ENCODE measurements around the gene CCDC183. TPM values are rescaled to one million over a fixed set of nuclear protein-coding genes. Genes with fewer than 3 reads are reported as not detected.

The CCDC183 gene
- total and polyA plus RNA-seq, 4 donors = 0.20 to 1.8 (median 1.0) TPM

DNA sequence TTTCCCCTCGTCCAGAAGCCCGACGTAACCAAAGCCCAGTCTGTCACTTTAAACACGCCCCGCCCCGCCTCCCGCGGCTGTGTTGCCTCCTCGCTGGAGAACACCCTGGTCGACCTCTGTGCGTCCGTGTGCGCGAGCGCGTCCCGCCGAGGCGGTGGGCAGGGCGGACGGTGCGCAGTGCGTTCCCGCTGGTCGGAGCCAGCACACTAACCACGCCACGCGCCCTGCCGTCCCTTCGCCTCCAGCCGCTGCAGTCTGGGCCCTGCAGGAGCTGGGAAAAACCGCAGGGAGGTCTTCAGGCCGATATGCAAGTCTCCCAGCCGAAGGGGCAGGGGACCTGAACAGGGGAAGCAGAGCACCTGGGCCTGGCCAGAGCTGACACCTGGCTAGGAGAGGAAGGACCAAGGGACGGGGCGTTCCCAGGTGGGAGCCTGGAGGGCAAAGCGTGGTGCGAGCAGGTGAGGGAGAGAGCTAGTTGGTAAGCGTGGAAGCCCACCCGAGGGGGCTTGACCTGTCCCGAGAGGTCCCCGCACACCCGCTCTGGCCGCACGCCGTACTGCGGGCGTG is 51.8 kb downstream of the CCDC183 start (continued):
- TF ChIP-seq, protein P1, sequence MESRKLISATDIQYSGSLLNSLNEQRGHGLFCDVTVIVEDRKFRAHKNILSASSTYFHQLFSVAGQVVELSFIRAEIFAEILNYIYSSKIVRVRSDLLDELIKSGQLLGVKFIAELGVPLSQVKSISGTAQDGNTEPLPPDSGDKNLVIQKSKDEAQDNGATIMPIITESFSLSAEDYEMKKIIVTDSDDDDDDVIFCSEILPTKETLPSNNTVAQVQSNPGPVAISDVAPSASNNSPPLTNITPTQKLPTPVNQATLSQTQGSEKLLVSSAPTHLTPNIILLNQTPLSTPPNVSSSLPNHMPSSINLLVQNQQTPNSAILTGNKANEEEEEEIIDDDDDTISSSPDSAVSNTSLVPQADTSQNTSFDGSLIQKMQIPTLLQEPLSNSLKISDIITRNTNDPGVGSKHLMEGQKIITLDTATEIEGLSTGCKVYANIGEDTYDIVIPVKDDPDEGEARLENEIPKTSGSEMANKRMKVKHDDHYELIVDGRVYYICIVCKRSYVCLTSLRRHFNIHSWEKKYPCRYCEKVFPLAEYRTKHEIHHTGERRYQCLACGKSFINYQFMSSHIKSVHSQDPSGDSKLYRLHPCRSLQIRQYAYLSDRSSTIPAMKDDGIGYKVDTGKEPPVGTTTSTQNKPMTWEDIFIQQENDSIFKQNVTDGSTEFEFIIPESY (IDR thresholded peaks at IDR 0.05) = no peak
- TF ChIP-seq HNF4G (IDR thresholded peaks at IDR 0.05) = no peak

DNA sequence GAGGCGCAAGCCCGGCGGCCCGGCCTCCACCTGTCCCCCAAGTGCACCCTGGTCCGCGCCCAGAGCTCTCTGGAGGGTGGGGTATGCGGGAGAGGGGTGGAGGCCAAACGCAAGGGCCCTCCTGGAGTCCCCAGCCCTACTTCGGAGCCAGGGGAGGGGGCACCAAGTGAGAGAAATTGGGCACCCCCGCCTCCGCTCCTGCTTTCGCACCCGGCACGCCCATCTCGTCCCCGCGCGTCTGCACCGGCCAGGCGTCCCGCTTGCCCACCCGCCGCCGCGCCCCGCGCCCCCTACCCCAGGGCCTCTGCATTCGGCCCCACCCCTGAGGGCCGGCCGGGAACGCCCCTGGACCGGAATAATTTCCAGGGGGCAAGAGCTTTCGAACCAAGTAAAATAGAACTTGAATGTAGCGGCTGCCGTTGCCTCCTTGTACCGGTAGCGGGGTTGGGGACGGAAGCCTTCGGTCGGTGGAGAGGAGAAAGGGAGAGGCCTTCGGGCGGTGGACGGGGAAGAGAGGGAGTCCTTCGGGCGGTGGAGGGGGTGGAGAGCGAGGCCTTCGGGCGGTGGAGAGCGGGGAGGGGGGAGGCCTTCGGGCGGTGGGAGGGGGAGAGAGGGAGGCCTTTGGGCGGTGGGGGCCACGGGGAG is 52.4 kb downstream of the CCDC183 start:
- Histone ChIP-seq H3K27ac (ENCODE audit: low read depth in 1 of 2, low read length in 2 of 2) (peak overlapping the region; percentile 83 to 91), H3K4me3 (ENCODE audit: low read depth in 1 of 3, low read length in 3 of 3) (peak overlapping the region; percentile 73 to 92 (median 83)), H3K27me3 (ENCODE audit: control insufficient read depth in 4 of 4, insufficient read depth in 4 of 4, low read length in 3 of 4) (no peaks in the 10 kb centered on the region), H3K36me3 (ENCODE audit: control insufficient read depth in 4 of 4, insufficient read depth in 3 of 4, low read depth in 1 of 4, low read length in 3 of 4) (peaks cover 0 to 2% (median 0%) of the 10 kb centered on the region in 4 donors), H3K9ac (ENCODE audit: low read depth in 1 of 2, low read length in 2 of 2) (peak overlapping the region; percentile 35 to 68), H3K9me3 (ENCODE audit: control insufficient read depth in 4 of 4, low read length in 3 of 4) (peaks cover 0 to 3% (median 0%) of the 10 kb centered on the region in 4 donors), H3K4me1 (ENCODE audit: control insufficient read depth in 4 of 4, insufficient read depth in 4 of 4, low read length in 3 of 4) (peaks cover 18 to 55% (median 43%) of the 10 kb centered on the region in 4 donors)
- no peak for TF ChIP-seq HNF4A (conservative IDR thresholded peaks at IDR 0.05)
- TF ChIP-seq GABPA (IDR thresholded peaks at IDR 0.05 in 1 of 2, conservative IDR thresholded peaks at IDR 0.05 in 1 of 2) = no peak
- TF ChIP-seq JUND (IDR thresholded peaks at IDR 0.05) = no peak
- under 1% methylated on average over 50 of the region's 53 CpGs for WGBS
- DNase-seq (ENCODE audit: low spot score) = no peak

DNA sequence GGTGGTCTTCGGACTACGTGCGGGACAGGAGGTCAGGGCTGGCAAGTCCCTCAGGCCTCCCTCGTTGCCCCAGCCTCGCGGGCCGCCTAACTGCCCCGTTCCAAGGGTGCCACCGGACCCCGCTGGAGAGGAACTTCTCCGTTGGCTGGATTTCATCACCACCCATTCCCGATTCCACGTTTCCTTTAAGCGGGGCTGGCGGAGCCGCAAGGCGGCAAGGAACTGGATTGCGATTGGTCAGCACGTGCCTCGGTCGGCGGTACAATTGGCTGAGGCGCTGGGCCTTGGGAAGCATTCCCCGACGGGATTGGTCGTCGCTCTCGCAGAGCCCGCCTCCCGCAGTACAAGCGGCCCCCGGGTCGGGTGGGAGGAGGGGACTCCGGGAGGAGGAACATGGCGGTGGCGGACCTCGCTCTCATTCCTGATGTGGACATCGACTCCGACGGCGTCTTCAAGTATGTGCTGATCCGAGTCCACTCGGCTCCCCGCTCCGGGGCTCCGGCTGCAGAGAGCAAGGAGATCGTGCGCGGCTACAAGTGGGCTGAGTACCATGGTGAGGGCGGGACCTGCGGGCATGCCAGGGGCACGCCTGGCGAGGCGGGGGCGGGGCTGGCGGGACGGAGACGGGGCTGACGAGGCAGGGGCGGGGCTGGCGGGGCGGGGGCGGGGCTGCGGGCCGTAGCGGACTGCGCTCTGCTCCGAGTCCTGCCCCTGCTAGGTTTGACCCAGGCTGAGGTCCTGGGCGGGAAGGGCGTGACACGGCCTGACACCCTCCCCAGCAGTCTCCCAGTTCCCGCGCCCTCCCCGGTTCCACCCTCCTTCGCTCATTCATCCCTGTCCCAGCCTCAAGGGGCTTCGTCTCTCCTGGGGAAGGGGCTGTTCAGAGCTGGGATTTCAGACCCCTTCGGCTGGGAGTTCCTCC is 53.2 kb downstream of the CCDC183 start, which contains the start of gene PHPT1:
PHPT1 (plus strand) TSS at position 372 of the 922 bp plus-strand sequence; CDS start at position 394, 22 bp downstream.
- H3K9ac ChIP-seq (ENCODE audit: low read depth in 1 of 2, low read length in 2 of 2) = peak within 1 kb of the TSS; percentile 35 to 68
- peaks cover 18 to 50% (median 41%) of the 10 kb centered on the region in 4 donors for H3K4me1 ChIP-seq (ENCODE audit: control insufficient read depth in 4 of 4, insufficient read depth in 4 of 4, low read length in 3 of 4)
- peak within 1 kb of the TSS; percentile 83 to 91 for H3K27ac ChIP-seq (ENCODE audit: low read depth in 1 of 2, low read length in 2 of 2)
- peak; percentile 98 for DNase-seq (ENCODE audit: low spot score)
- peak in 1 of 2 donors; percentile 42 for TF ChIP-seq HNF4A (conservative IDR thresholded peaks at IDR 0.05)
- TF ChIP-seq RXRA (IDR thresholded peaks at IDR 0.05) = peak; percentile 11 to 34
- TF ChIP-seq EGR1 (IDR thresholded peaks at IDR 0.05; ENCODE audit: low read depth in 2 of 2) = peak in 1 of 2 donors; percentile 14
- TF ChIP-seq RAD21 (IDR thresholded peaks at IDR 0.05) = peak in 1 of 2 donors; percentile 23
- TF ChIP-seq SP1 (IDR thresholded peaks at IDR 0.05) = peak; percentile 99
- peak; percentile 94 for TF ChIP-seq YY1 (IDR thresholded peaks at IDR 0.05)
- TF ChIP-seq TAF1 (conservative IDR thresholded peaks at IDR 0.05) = no peak
- TF ChIP-seq, protein P2, sequence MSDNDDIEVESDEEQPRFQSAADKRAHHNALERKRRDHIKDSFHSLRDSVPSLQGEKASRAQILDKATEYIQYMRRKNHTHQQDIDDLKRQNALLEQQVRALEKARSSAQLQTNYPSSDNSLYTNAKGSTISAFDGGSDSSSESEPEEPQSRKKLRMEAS (IDR thresholded peaks at IDR 0.05) = peak; percentile 81
- peak in 1 of 2 donors; percentile 53 for TF ChIP-seq GABPA (IDR thresholded peaks at IDR 0.05 in 1 of 2, conservative IDR thresholded peaks at IDR 0.05 in 1 of 2)
- TF ChIP-seq FOXA2 (IDR thresholded peaks at IDR 0.05) = no peak
- peaks cover 0 to 3% (median 0%) of the 10 kb centered on the region in 4 donors for H3K9me3 ChIP-seq (ENCODE audit: control insufficient read depth in 4 of 4, low read length in 3 of 4)
- H3K27me3 ChIP-seq (ENCODE audit: control insufficient read depth in 4 of 4, insufficient read depth in 4 of 4, low read length in 3 of 4) = no peaks in the 10 kb centered on the region
- peaks cover 0 to 2% (median 0%) of the 10 kb centered on the region in 4 donors for H3K36me3 ChIP-seq (ENCODE audit: control insufficient read depth in 4 of 4, insufficient read depth in 3 of 4, low read depth in 1 of 4, low read length in 3 of 4)
- H3K4me3 ChIP-seq (ENCODE audit: low read depth in 1 of 3, low read length in 3 of 3) = peak within 1 kb of the TSS; percentile 82 to 92 (median 83)
- WGBS = under 1% methylated on average over 77 of the region's 77 CpGs
